ENCODE results near the gene JMJD1C.

DNA sequence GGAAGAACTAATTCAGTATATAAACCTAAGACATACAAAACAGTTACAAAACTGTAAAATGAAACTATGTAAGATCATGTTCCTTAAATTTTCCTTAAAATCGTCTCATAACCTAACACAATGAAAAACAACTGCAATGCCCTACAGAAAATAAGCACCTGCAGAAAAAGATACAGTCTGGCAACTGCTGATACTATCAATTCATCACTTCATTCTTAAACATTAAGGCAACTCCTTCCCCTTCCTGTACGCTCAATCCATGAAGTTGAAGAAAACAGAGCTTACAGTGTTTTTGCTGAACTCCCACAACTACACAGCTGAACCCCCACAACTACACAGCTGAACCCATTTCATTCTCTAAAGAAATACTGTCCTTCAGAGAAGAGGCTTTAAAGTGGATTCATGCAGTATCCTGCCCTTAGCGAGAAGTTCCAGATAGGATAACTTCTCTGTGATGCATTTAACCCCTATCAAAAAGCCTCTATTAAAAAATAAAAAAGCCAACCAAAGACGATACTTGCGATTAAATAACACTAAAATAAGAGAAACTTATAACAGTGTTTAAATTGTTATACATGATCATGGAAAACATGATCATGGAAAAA lies 50.0 kb downstream of the JMJD1C start:
- TF ChIP-seq, protein P1, sequence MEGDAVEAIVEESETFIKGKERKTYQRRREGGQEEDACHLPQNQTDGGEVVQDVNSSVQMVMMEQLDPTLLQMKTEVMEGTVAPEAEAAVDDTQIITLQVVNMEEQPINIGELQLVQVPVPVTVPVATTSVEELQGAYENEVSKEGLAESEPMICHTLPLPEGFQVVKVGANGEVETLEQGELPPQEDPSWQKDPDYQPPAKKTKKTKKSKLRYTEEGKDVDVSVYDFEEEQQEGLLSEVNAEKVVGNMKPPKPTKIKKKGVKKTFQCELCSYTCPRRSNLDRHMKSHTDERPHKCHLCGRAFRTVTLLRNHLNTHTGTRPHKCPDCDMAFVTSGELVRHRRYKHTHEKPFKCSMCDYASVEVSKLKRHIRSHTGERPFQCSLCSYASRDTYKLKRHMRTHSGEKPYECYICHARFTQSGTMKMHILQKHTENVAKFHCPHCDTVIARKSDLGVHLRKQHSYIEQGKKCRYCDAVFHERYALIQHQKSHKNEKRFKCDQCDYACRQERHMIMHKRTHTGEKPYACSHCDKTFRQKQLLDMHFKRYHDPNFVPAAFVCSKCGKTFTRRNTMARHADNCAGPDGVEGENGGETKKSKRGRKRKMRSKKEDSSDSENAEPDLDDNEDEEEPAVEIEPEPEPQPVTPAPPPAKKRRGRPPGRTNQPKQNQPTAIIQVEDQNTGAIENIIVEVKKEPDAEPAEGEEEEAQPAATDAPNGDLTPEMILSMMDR (IDR thresholded peaks at IDR 0.05): no peak
- TF ChIP-seq POLR2A (IDR thresholded peaks at IDR 0.05): no peak
